Neural progenitor cell (in vitro differentiated cells): ENCODE measurements around the gene MRPL38. TPM values are rescaled to one million over a fixed set of nuclear protein-coding genes. Genes with fewer than 3 reads are reported as not detected.

Experiments
- DNase-seq: peaks from one replicate; pipeline ENCODE4 v3.0.0-alpha.2; 2016; ENCODE audit warnings: low spot score
- H2AFZ ChIP-seq: fragments of 200-600 bp; sonication (generic); replicated peaks from 2 replicates; pipeline ENCODE4 v1.6.1; 2016; ENCODE audit warnings: antibody characterized with exemption
- H3F3A ChIP-seq: fragments of 200-600 bp; sonication (generic); 2 replicates; pipeline ENCODE4 v1.6.1; 2016; ENCODE audit warnings: antibody characterized with exemption, low read depth
- H3K27ac ChIP-seq: fragments of 200-600 bp; sonication (generic); 2 replicates; pipeline ENCODE4 v1.5.1; 2016; ENCODE audit warnings: mild to moderate bottlenecking
- H3K27me3 ChIP-seq: fragments of 200-600 bp; sonication (generic); 2 replicates; pipeline ENCODE4 v1.6.1; 2016; ENCODE audit warnings: mild to moderate bottlenecking, moderate library complexity
- H3K36me3 ChIP-seq: fragments of 200-600 bp; sonication (generic); 2 replicates; pipeline ENCODE4 v1.5.1; 2016
- H3K4me1 ChIP-seq: fragments of 200-600 bp; sonication (generic); 2 replicates; pipeline ENCODE4 v1.6.1; 2016; ENCODE audit warnings: mixed run types
- H3K4me2 ChIP-seq: fragments of 200-600 bp; sonication (generic); 2 replicates; pipeline ENCODE4 v1.6.1; 2016
- H3K4me3 ChIP-seq: fragments of 200-600 bp; sonication (generic); 2 replicates; pipeline ENCODE4 v1.5.1; 2016
- H3K79me2 ChIP-seq: fragments of 200-600 bp; sonication (generic); 2 replicates; pipeline ENCODE4 v1.6.1; 2016; ENCODE audit warnings: low read depth
- H3K9ac ChIP-seq: fragments of 200-600 bp; sonication (generic); 2 replicates; pipeline ENCODE4 v1.6.1; 2016
- H3K9me3 ChIP-seq: fragments of 200-600 bp; sonication (generic); 2 replicates; pipeline ENCODE4 v1.5.1; 2016; ENCODE audit warnings: low read depth
- H4K20me1 ChIP-seq: fragments of 200-600 bp; sonication (generic); 2 replicates; pipeline ENCODE4 v1.6.1; 2016; ENCODE audit warnings: low read depth
- H3K27ac Mint-ChIP-seq: 3 replicates; pipeline ENCODE4 v1.8.0; 2021; ENCODE audit warnings: mixed read lengths
- H3K27me3 Mint-ChIP-seq: 2 replicates; pipeline ENCODE4 v1.8.0; 2022; ENCODE audit warnings: low read depth, mild to moderate bottlenecking, inconsistent platforms, moderate library complexity, mixed read lengths; ENCODE audit not compliant: insufficient read depth
- H3K36me3 Mint-ChIP-seq: 3 replicates; pipeline ENCODE4 v1.8.0; 2021; ENCODE audit warnings: mixed read lengths
- H3K4me1 Mint-ChIP-seq: 3 replicates; pipeline ENCODE4 v1.8.0; 2021; ENCODE audit warnings: mixed read lengths
- H3K4me3 Mint-ChIP-seq: 3 replicates; pipeline ENCODE4 v1.8.0; 2021; ENCODE audit warnings: mild to moderate bottlenecking, moderate library complexity, mixed read lengths
- H3K9me3 Mint-ChIP-seq: 3 replicates; pipeline ENCODE4 v1.8.0; 2020; ENCODE audit warnings: mixed read lengths
- CTCF ChIP-seq: fragments of 200-600 bp; sonication (generic); IDR thresholded peaks from 2 replicates; pipeline ENCODE4 v1.5.1; 2017; ENCODE audit warnings: antibody characterized with exemption, mild to moderate bottlenecking
- EZH2 ChIP-seq: fragments of 200-600 bp; sonication (generic); IDR thresholded peaks from 2 replicates; pipeline ENCODE4 v1.6.1; 2017; ENCODE audit warnings: antibody characterized with exemption, mild to moderate bottlenecking, moderate library complexity
- EZH2phosphoT487 ChIP-seq: fragments of 200-600 bp; sonication (generic); IDR thresholded peaks from 2 replicates; pipeline ENCODE4 v1.6.1; 2017; ENCODE audit warnings: antibody characterized with exemption
- total RNA-seq: library from RNA; depleted of rRNA; stranded (reverse); fragments of >200 nt; gene quantifications from 2 replicates; pipeline ENCODE4 v1.2.3, GENCODE V29; 2015; ENCODE audit warnings: low replicate concordance

Gene MRPL38
- total RNA-seq, 1 donor from 2014 or later: 26.8 TPM

GRCh38 chr17:75933808-75934207 is 29.1 kb upstream of the MRPL38 start:
- Histone ChIP-seq H3K27me3 (no peaks in the 10 kb centered on the region), H3K4me2 (no peak overlapping the region), H3K4me3 (no peak overlapping the region), H3K79me2 (no peaks in the 10 kb centered on the region), H3K9ac (no peak overlapping the region), H3K36me3 (no peaks in the 10 kb centered on the region), H3K9me3 (no peaks in the 10 kb centered on the region), H2AFZ (no peak overlapping the region), H3K4me1 (no peaks in the 10 kb centered on the region), H3K27ac (no peak overlapping the region), H4K20me1 (no peaks in the 10 kb centered on the region), H3F3A (no peaks in the 10 kb centered on the region)
- DNase-seq: no peak
- H3K4me3 Mint-ChIP-seq: no peak overlapping the region
- no peaks in the 10 kb centered on the region for H3K9me3 Mint-ChIP-seq
- TF ChIP-seq EZH2phosphoT487 (no peak), EZH2 (no peak), CTCF (no peak)
- H3K27ac Mint-ChIP-seq: no peak overlapping the region
- peaks cover 6% of the 10 kb centered on the region for H3K27me3 Mint-ChIP-seq
- H3K36me3 Mint-ChIP-seq: peaks cover 5% of the 10 kb centered on the region
- H3K4me1 Mint-ChIP-seq: no peaks in the 10 kb centered on the region

GRCh38 chr17:75932852-75933251 is 28.2 kb upstream of the MRPL38 start:
- Histone ChIP-seq H3F3A (no peaks in the 10 kb centered on the region), H3K9ac (no peak overlapping the region), H3K27ac (no peak overlapping the region), H3K4me2 (no peak overlapping the region), H4K20me1 (no peaks in the 10 kb centered on the region), H3K4me3 (no peak overlapping the region), H2AFZ (no peak overlapping the region), H3K4me1 (no peaks in the 10 kb centered on the region), H3K36me3 (no peaks in the 10 kb centered on the region), H3K27me3 (no peaks in the 10 kb centered on the region), H3K9me3 (no peaks in the 10 kb centered on the region), H3K79me2 (no peaks in the 10 kb centered on the region)
- DNase-seq: no peak
- peaks cover 3% of the 10 kb centered on the region for H3K27me3 Mint-ChIP-seq
- H3K4me3 Mint-ChIP-seq: no peak overlapping the region
- TF ChIP-seq CTCF (no peak), EZH2phosphoT487 (no peak), EZH2 (no peak)
- no peaks in the 10 kb centered on the region for H3K4me1 Mint-ChIP-seq
- H3K27ac Mint-ChIP-seq: no peak overlapping the region
- H3K36me3 Mint-ChIP-seq: peaks cover 3% of the 10 kb centered on the region
- H3K9me3 Mint-ChIP-seq: no peaks in the 10 kb centered on the region

GRCh38 chr17:75931062-75931461 is 26.4 kb upstream of the MRPL38 start:
- Histone ChIP-seq H3K4me1 (no peaks in the 10 kb centered on the region), H2AFZ (no peak overlapping the region), H4K20me1 (no peaks in the 10 kb centered on the region), H3K27me3 (no peaks in the 10 kb centered on the region), H3K79me2 (no peaks in the 10 kb centered on the region), H3K27ac (no peak overlapping the region), H3K36me3 (no peaks in the 10 kb centered on the region), H3K9ac (no peak overlapping the region), H3K4me2 (no peak overlapping the region), H3F3A (no peaks in the 10 kb centered on the region), H3K9me3 (no peaks in the 10 kb centered on the region), H3K4me3 (no peak overlapping the region)
- H3K4me1 Mint-ChIP-seq: no peaks in the 10 kb centered on the region
- no peaks in the 10 kb centered on the region for H3K27me3 Mint-ChIP-seq
- H3K36me3 Mint-ChIP-seq: peaks cover 6% of the 10 kb centered on the region
- TF ChIP-seq CTCF (no peak), EZH2 (no peak), EZH2phosphoT487 (no peak)
- no peak overlapping the region for H3K4me3 Mint-ChIP-seq
- H3K9me3 Mint-ChIP-seq: no peaks in the 10 kb centered on the region
- no peak overlapping the region for H3K27ac Mint-ChIP-seq
- DNase-seq: no peak
